Common myeloid progenitor, CD34-positive (primary cell): ENCODE measurements around the gene DPH1.
A peak's percentile ranks its signal among the peaks of the same experiment; 100 is the strongest.

ENCODE experiments used
- CTCF ChIA-PET: fragments of 350-600 bp; sonication (Branson Sonifier 250); formaldehyde crosslinking; loops from one replicate; lab custom pipeline; 2021; ENCODE audit warnings: antibody characterized with exemption; lab: Charles Lee
- POLR2A ChIA-PET: fragments of 350-600 bp; sonication (Branson Sonifier 250); formaldehyde crosslinking; loops from one replicate; lab custom pipeline; 2021; ENCODE audit warnings: antibody characterized with exemption; lab: Charles Lee
- DNase-seq, 3 donors: peaks; one replicate each; pipeline versions ENCODE4 v3.0.0 to v3.0.0-alpha.2; 2013
- H3K27ac ChIP-seq, 2 experiments: 1 replicate in 1 of 2; 2 replicates in 1 of 2; pipeline ENCODE4 v1.7.0; 2013; ENCODE audit warnings: inconsistent platforms in 2 of 2, low read length in 2 of 2, mild to moderate bottlenecking in 2 of 2, low read depth in 1 of 2, moderate library complexity in 1 of 2; ENCODE audit not compliant: severe bottlenecking in 2 of 2, insufficient read depth in 1 of 2, poor library complexity in 1 of 2
- H3K27me3 ChIP-seq, 5 experiments: replicated peaks in 2 of 5; 1 replicate in 3 of 5; 2 replicates in 2 of 5; pipeline versions ENCODE4 v1.6.1 to v1.7.0; 2013; ENCODE audit warnings: low read length in 4 of 5, mild to moderate bottlenecking in 2 of 5, moderate library complexity in 2 of 5, inconsistent platforms in 1 of 5; ENCODE audit not compliant: insufficient read depth in 5 of 5, control insufficient read depth in 4 of 5
- H3K36me3 ChIP-seq, 4 experiments: 1 replicate in 2 of 4; 2 replicates in 2 of 4; pipeline versions ENCODE4 v1.6.1 to v1.7.0; 2013; ENCODE audit warnings: low read length in 3 of 4, control low read depth in 1 of 4, mild to moderate bottlenecking in 1 of 4; ENCODE audit not compliant: control insufficient read depth in 4 of 4, insufficient read depth in 4 of 4
- H3K4me1 ChIP-seq, 4 experiments: 1 replicate in 3 of 4; 2 replicates in 1 of 4; pipeline versions ENCODE4 v1.6.1 to v1.7.1; 2013; ENCODE audit warnings: low read length in 3 of 4, mild to moderate bottlenecking in 3 of 4, control low read depth in 1 of 4, inconsistent platforms in 1 of 4, moderate library complexity in 1 of 4; ENCODE audit not compliant: control insufficient read depth in 4 of 4, insufficient read depth in 4 of 4; ENCODE audit errors: control extremely low read depth in 1 of 4
- H3K4me3 ChIP-seq, 7 experiments: 1 replicate in 4 of 7; 2 replicates in 3 of 7; pipeline versions ENCODE4 v1.5.1 to v1.7.0; 2013; ENCODE audit warnings: mild to moderate bottlenecking in 7 of 7, low read length in 6 of 7, moderate library complexity in 6 of 7, inconsistent platforms in 2 of 7, low read depth in 2 of 7, control low read depth in 1 of 7; ENCODE audit not compliant: insufficient read depth in 4 of 7, control insufficient read depth in 1 of 7; ENCODE audit errors: extremely low read depth in 1 of 7
- H3K9me3 ChIP-seq, 5 experiments: 1 replicate in 4 of 5; 2 replicates in 1 of 5; pipeline versions ENCODE4 v1.6.1 to v1.7.1; 2013; ENCODE audit warnings: low read length in 4 of 5, mild to moderate bottlenecking in 2 of 5, inconsistent platforms in 1 of 5, low read depth in 1 of 5, moderate library complexity in 1 of 5; ENCODE audit not compliant: control insufficient read depth in 4 of 5, insufficient read depth in 2 of 5; ENCODE audit errors: control extremely low read depth in 1 of 5
- WGBS: methylation state at CpG from one replicate; pipeline ENCODE4 v1.1.5; 2013; ENCODE audit not compliant: insufficient coverage; 5-methylcytosine and 5-hydroxymethylcytosine counted together

DPH1 gene

GRCh38 chr17:2057175-2057759 lies 27.3 kb downstream of the DPH1 start:
- Histone ChIP-seq H3K4me3 (peak overlapping the region in 3 of 7 experiments; percentile 36 to 64 (median 53)), H3K9me3 (no peaks in the 10 kb centered on the region), H3K4me1 (peaks cover 0 to 82% (median 74%) of the 10 kb centered on the region in 4 experiments), H3K36me3 (peaks cover 0 to 10% (median 4%) of the 10 kb centered on the region in 4 experiments), H3K27me3 (peaks cover 0 to 57% (median 16%) of the 10 kb centered on the region in 5 experiments), H3K27ac (no peak overlapping the region)
- WGBS = 5% methylated on average over 78 of the region's 81 CpGs
- ChIA-PET POLR2A (no interaction called here), CTCF (interaction anchor here (0.7 to 6.8 kb wide), 23 partner anchors 9 to 225 kb away, joined by 3 to 108 read pairs (median 7); no protein-coding TSS in a partner anchor)
- peak in 2 of 3 donors; percentile 26 to 41 for DNase-seq

- Histone ChIP-seq H3K4me3 (peak overlapping the region in 4 of 7 experiments; percentile 8 to 68 (median 32)), H3K9me3 (no peaks in the 10 kb centered on the region), H3K36me3 (peaks cover 0 to 10% (median 5%) of the 10 kb centered on the region in 4 experiments), H3K27me3 (peaks cover 0 to 56% (median 16%) of the 10 kb centered on the region in 5 experiments), H3K27ac (no peak overlapping the region), H3K4me1 (peaks cover 0 to 82% (median 78%) of the 10 kb centered on the region in 4 experiments)
- ChIA-PET CTCF (interaction anchor here (0.7 to 6.8 kb wide), 36 partner anchors 9 to 226 kb away, joined by 3 to 108 read pairs (median 5); no protein-coding TSS in a partner anchor), POLR2A (interaction anchor here (0.7 to 1.3 kb wide), 4 partner anchors 35 to 187 kb away, joined by 3 to 4 read pairs (median 3); no protein-coding TSS in a partner anchor)
- 19% methylated on average over 77 of the region's 98 CpGs for WGBS
- DNase-seq = peak; percentile 38 to 68 (median 63)
Measured at GRCh38 chr17:2057760-2058585, 28.0 kb downstream of the DPH1 start.

GRCh38 chr17:2058586-2059546 lies 28.9 kb downstream of the DPH1 start:
- H3K27ac ChIP-seq = peak overlapping the region in 1 of 2 experiments; percentile 59
- CTCF ChIA-PET = interaction anchor here (0.7 to 6.8 kb wide), 33 partner anchors 8 to 226 kb away, joined by 3 to 108 read pairs (median 5); no protein-coding TSS in a partner anchor
- WGBS = 0% methylated on average over 45 of the region's 78 CpGs
- DNase-seq = peak; percentile 82 to 93 (median 91)
- peaks cover 0 to 74% (median 70%) of the 10 kb centered on the region in 4 experiments for H3K4me1 ChIP-seq
- no peaks in the 10 kb centered on the region for H3K9me3 ChIP-seq
- POLR2A ChIA-PET = interaction anchor here (0.7 to 1.3 kb wide), 4 partner anchors 35 to 186 kb away, joined by 3 to 4 read pairs (median 3); no protein-coding TSS in a partner anchor
- peaks cover 0 to 16% (median 11%) of the 10 kb centered on the region in 4 experiments for H3K36me3 ChIP-seq
- H3K27me3 ChIP-seq = peaks cover 0 to 47% (median 11%) of the 10 kb centered on the region in 5 experiments
- peak overlapping the region; percentile 7 to 73 (median 53) for H3K4me3 ChIP-seq

- ChIA-PET POLR2A (no interaction called here), CTCF (interaction anchor here (0.7 to 6.8 kb wide), 15 partner anchors 7 to 245 kb away, joined by 3 to 108 read pairs (median 7); no protein-coding TSS in a partner anchor)
- H3K9me3 ChIP-seq = no peaks in the 10 kb centered on the region
- H3K4me1 ChIP-seq = peaks cover 0 to 65% (median 61%) of the 10 kb centered on the region in 4 experiments
- no peak for DNase-seq
- peak overlapping the region in 1 of 2 experiments; percentile 59 for H3K27ac ChIP-seq
- WGBS = 59% methylated on average over 13 of the region's 21 CpGs
- H3K4me3 ChIP-seq = peak overlapping the region in 5 of 7 experiments; percentile 32 to 73 (median 66)
- H3K27me3 ChIP-seq = peaks cover 0 to 38% (median 11%) of the 10 kb centered on the region in 5 experiments
- H3K36me3 ChIP-seq = peaks cover 0 to 25% (median 19%) of the 10 kb centered on the region in 4 experiments
Measured at GRCh38 chr17:2059547-2060384, 29.8 kb downstream of the DPH1 start.

- Histone ChIP-seq H3K4me3 (no peak overlapping the region), H3K4me1 (peaks cover 0 to 60% (median 56%) of the 10 kb centered on the region in 4 experiments), H3K27me3 (peaks cover 0 to 32% (median 9%) of the 10 kb centered on the region in 5 experiments), H3K27ac (no peak overlapping the region), H3K36me3 (peaks cover 0 to 30% (median 25%) of the 10 kb centered on the region in 4 experiments), H3K9me3 (no peaks in the 10 kb centered on the region)
- CTCF ChIA-PET = interaction anchor here (0.7 to 5.1 kb wide), 7 partner anchors 6 to 245 kb away, joined by 3 to 26 read pairs (median 11); no protein-coding TSS in a partner anchor
- WGBS = 86% methylated on average over 6 of the region's 6 CpGs
- POLR2A ChIA-PET = no interaction called here
- DNase-seq = no peak
Measured at GRCh38 chr17:2060385-2060658, 30.4 kb downstream of the DPH1 start.
